C1 segment of cervical spinal cord (tissue), 14 donors: ENCODE data around the gene AATF.
A peak's percentile ranks its signal among the peaks of the same experiment; 100 is the strongest.

Experiments used
- DNase-seq, 14 donors: peaks; one replicate each; lab custom pipeline; 2025; lab: John Stamatoyannopoulos, UW

The AATF gene

DNA sequence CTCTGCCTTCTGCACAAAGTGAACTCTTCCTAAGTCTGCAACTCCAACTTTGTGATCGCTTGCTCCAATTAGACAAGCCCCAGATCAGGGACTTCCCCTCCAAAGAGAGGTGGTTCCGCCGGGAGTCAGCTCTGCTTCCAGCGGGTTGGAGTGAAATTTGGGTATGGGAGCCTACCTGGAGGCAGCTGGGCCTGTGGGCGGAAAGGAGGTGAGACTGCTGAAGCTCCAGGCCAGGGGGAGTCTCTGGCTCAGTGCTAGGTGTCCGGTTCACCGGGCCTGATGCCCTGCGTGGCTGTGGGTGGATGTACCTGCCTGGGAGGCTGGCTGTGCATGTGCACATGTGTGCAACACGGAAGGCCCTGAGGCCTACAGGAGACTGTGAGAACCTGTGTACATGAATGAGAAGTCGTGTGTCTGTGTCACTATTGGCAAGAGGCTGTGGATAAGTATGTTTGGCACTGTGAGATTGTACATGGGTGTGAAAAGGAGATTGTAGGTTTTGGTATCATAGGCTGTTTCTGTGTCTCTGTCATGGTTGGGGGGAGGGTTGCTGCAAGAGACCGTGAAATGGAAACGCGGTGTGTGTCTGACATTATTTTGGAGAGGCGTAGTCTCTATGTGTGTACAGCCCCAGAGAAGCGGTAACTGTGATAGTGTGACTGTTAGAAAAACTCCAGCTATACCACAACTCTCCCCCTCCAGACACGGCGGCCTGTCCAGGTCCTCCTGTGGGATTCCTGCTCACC is 7.3 kb upstream of the AATF start:
- DNase-seq: no peak

DNA sequence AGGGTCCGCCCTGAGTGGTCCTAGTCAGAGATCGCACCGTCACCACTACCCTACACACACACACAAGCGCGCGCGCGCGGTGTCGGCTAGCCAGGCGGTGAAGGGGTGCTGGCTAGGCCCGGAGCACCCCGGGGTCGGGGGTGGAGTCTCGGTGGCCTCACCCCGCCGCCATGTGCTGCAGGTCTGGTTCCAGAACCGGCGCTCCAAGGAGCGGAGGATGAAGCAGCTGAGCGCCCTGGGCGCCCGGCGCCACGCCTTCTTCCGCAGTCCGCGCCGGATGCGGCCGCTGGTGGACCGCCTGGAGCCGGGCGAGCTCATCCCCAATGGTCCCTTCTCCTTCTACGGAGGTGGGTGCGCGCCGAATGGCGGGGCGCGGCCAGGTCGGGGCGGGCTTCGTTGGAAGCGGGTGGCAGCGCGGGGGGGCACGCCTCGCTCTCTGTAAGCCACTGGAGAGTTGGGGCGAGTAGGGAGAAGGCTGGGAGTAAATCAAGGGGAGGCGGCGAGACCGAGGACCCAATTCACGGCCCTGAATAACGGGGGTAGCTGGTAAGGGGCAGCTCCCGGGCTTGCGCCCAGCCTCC is 6.6 kb upstream of the AATF start:
- DNase-seq: no peak

DNA sequence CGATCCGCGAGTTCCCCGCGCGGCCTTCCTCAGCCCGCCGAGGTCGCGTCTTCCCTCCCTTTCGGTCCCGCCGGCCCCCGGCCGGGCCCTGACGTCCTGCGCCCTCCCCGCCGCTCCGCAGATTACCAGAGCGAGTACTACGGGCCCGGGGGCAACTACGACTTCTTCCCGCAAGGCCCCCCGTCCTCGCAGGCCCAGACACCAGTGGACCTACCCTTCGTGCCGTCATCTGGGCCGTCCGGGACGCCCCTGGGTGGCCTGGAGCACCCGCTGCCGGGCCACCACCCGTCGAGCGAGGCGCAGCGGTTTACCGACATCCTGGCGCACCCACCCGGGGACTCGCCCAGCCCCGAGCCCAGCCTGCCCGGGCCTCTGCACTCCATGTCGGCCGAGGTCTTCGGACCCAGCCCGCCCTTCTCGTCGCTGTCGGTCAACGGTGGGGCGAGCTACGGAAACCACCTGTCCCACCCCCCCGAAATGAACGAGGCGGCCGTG is 6.1 kb upstream of the AATF start:
- DNase-seq: no peak

DNA sequence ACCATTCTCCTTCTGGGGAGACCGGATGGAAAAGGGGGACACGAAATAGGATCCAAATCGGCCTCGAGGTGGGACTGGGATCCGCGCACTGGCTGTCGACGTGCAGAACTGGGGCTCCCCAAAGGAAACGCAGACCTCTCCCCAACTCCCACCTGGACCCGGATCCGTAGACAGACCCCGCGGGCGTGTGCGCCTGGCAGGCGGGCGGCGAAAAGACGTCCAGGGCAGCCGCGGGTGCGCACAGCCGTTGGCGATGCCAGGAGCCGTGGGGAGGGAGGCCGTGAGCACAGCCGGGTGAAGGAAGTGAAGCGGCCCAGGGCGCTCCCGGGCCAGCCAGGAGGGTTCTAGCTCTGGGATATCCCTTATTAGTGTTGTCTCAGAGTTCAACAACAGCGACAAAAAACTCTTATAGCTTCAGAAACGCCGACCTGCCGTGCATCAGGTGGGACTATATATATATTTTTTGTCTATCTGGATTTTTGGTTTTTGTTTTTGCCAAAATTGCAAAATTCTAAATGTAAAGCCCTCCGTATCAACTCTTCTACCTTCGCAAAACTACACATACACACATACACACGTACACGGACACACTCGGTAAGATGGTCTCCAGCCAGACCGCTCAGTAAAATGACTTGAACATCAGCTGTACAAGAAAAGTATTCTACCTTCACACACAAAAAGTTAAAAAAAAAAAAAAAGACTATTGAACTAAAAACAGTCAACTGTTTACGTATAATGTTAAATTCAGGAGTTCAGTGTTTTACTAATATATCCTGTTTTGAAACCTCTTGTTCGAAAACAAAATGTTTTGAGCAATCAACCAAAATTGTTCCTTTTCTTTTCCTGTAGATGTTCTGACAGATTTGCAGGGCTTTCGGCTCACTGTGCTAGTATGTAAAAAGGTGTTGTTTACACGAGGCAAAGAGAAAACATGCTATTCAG is 5.2 kb upstream of the AATF start:
- no peak for DNase-seq

DNA sequence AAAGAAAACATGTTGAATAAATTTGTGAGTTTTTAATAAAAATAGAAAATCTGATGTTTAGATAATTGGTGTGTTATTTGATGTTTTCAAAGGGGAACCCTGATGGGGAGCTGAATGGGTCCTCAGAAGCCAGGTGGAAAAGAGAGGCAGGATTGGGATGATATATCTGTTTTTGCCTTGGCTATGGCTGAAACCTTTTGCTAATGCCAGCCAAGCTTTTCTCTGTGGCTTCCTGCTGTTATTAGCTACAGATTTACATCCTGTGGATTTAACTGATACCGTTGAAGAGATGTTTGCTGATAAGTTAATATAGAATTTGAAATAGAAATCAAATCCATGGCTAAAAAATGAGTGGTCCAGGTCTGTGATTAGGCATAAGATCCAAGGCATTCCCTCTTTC is 4.2 kb upstream of the AATF start:
- no peak for DNase-seq

DNA sequence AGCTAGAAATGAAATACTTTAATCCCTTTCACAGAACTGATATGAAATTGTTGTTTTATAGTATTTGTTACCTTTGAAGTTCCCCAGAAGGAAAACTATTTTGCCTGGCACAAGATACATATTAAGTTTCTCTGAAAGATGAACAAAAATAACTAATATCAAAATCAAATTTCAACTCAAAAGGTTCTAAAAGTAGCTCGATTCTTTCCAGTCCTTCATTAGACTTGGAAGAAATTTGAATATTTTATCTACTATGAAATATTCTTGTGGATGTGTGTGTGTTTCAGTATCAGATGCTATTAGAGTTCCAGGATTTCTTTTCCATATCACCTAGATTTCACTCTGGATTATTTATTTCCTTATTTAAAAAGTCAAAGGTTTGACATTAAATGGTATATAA is 3.6 kb upstream of the AATF start:
- DNase-seq: no peak

DNA sequence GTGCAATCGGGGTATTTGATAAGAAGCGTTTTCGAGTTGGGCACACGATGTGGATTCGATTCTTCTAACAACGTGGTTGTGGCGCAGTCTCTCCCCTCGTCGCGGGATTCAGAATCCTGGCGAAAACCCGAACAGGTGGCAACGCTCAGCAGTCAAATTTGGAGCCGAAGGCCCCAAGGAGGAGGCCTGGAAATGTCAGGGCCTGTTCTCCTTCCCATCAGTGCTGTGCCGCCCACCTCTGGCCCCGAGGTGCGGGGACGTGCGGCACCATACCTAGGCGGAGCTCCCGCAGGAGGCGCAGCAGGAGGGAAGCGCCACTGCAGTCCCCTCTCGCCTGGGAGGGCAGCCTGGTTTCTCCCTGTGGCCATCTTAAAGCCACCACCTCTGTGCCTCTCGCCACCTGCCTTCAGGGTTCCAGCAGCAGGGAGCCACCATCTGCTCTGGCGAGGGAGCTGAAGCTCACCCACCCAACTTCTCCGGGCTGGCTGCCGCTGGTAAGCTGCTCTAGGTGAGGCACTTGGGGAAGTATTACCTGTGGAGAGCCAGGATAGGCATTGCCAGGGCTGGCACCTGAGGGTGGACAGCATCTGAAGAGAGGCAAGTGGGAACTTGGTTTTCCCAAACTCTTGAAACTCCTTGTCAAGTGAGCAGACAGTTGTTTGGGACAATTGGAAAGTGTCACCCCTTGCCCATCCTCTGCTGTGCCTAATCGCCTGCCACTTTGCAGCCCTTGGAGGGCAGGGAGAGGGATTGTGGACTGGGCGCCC is 2.6 kb upstream of the AATF start:
- DNase-seq: no peak

DNA sequence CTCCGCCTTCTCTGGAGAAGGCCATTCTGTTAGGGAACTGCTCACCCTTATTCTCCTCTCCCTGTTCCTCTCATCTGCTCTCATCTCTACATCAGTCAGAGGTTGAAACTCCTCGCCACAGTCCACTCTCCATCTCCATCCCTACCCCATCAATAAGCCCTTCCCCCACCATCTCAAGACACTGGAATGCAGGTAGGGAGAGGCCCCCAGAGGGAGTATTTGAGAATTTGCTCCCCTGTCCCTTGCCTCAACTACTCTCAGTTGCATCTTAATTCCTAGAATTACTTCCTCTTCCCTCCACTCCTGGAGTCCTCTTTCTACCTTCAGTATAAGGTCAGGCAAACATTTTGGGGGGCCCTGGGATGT is 2.0 kb upstream of the AATF start:
- no peak for DNase-seq

DNA sequence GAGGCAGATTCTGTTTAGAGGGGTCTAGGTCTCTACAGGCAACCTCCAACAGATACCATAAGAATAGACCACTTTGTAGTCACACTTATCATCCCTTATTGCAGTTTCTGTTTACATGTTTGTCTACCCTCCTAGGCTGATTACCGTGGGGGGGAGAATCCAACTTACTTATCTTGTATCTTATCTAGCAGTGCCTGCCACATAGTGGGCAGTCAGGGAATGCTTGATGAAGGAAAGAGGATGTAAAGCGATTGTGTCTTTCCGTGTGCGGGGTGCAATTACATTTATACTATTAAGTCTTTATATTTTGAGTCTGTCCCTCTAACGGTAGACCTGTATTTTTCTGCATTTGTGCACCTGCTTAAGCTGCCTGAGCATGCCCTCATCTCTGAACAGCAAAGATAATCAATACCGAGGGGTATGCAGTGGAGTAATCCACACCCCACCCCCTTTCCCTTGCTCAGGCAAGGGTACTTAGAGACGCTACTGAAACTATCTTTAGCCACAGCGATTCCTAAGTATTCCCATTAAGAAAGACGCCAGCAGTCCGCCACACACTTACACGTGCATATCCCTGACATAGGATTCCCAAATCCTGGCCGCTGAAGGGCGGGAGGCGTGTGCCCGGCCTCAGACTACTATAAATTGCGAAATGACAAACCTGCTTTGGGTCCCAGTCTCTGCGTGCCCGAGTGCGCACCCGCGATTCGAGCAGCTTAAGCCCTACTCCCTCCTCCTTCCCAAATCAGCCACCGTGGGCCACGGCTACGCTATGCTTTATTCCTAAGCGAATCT is 635 bp upstream of the AATF start:
- DNase-seq: no peak

DNA sequence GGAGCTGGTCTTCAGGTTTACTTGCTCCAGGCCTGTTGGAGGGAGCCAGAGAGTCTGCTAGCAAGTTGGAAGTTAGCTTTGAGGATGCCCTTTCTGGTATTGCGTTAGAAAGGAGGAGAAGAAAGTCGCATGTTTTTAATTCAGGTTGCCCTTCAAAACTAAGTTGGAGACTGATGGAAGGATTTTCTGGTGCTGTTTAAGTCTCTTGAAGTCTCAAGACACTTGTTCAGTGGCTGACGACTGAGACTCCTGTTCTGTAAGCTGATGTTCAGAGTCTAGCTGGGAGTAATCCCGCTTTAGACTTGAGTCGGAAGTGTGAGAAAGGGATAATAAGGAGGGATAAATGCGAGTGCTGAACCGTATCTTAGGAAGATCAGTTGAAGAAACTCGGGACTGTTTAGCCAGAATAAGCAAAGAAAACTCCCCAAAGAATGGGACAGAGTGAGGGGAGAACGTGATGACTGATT is 740 bp downstream of the AATF start:
- DNase-seq: no peak

DNA sequence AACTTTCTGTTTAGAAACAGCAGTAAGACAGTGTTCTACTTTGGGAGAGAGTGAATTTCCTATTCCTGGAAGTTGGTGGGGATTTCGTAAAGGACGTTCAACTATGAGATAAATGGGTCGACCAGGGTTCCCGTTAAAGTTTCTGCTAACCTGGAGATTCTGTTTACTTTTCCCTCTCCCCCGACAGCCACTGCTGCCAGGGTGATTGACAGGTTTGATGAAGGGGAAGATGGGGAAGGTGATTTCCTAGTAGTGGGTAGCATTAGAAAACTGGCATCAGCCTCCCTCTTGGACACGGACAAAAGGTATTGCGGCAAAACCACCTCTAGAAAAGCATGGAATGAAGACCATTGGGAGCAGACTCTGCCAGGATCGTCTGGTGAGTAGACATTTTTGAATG is 1.3 kb downstream of the AATF start:
- DNase-seq: no peak

DNA sequence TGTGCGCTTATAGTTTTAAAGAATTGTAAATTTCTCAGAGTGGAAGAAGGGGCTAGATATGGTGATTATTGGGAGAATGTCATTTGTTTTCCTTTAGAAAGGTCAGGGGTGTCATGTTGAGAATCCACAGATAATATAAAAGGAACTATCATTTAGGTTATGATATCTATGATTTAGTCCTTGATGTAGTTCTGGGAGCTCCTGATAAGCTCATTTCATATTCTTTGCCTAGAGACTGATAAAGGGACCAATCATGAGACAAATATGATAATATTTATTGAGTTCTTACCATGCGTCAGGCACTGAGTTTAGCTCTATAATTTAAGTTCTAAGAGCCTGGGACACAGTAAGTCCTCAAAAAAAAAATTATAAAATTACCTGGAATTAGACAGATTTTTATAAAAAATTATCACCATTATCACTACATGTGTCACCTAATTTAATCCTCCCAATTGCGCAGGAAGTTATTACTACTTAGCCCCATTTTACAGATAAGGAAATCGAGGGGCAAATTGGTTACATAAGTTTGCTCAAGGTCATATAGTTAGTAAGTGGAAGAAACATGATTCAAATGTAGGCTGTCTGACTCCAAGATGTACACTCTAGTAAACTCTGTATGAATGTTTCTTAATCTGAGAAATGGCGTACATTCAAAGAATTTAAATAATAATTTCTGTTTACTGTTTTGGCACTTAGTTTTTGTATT is 2.5 kb downstream of the AATF start:
- no peak for DNase-seq

DNA sequence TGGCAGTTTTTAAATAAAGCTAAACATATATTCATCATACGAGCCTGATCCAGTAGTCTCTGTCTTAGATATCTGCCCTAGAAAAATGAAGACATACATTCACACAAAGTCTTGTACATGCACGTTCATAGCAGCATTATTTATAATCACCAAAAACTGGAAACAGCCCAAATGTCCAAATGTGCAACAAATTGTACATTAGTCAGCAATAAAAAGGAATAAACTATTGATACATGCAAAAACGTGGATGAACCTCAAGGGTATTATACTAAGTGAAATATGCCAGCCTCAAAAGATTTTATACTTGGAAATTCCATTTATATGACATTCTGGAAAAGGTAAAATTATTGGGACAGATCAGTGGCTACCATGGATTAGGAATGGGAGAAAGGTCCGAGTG is 22.8 kb downstream of the AATF start:
- no peak for DNase-seq

DNA sequence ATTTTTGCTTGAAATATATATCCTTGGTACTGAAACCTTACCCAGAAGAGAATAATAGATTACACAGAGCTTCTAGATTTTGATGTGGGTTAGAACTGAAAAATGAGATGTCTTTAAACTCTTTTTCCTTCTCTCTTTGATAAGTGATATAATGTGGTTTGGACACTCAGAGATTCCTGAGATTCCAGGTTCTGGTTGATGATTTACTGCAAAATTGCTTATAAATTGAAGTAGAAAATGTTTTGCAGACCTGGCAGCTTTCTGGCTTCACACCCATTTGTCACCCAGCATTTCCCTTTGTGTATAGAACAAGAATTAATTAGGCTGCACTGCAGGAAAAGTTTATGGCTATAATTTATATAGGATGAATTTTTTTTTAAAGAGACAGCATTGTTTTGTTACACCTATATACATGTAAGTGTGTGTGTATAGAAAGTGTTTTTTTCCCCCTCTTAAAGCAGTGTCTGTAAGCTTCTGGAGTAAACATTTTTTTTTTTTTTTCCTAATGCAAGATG is 23.5 kb downstream of the AATF start:
- no peak for DNase-seq

DNA sequence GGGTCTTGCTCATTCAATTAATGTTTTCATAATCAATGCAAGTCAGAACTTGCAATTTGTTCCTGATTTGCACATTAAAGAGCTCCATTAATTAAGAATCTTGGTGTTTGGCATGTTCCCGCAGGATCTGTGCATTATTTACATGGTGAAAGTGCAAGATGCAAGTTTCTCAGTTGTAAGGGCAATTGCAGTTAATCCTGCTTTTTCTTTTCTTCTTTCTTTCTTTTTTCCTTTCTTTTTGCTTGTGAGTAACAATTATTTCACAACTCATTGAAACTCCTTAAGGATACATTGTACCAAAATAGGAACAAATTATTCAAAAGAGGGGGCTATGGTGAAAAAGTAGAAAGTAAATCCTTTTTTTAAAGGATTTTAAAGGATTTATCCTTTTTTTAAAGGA is 24.2 kb downstream of the AATF start:
- DNase-seq: no peak

DNA sequence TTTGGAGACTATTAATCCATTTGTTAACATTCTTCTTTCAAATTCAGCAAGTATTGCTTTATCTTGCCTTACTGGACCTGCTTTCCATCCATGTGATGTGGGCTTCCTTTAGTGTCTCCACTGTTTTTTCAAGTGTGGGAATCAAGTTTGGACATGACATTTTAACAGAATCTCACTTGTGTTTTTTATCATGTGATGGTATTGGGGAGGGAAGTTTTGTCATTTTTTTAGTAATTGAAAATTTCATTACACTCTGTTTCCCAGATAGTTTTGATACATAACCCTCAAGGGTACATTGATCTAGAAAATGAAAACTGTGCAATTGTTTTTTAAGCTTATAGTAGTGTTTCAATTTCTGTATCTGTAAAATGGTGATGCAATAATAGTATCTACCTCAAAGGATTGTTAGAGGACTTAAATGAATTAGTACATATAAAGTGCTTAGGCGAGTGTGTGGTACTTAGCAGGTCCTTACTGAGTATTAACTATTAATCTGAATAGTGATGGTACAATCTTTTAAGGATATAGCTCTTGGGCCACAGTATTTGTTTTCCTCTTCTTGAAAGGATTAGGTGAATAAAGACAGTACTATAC is 27.3 kb downstream of the AATF start:
- DNase-seq: no peak

DNA sequence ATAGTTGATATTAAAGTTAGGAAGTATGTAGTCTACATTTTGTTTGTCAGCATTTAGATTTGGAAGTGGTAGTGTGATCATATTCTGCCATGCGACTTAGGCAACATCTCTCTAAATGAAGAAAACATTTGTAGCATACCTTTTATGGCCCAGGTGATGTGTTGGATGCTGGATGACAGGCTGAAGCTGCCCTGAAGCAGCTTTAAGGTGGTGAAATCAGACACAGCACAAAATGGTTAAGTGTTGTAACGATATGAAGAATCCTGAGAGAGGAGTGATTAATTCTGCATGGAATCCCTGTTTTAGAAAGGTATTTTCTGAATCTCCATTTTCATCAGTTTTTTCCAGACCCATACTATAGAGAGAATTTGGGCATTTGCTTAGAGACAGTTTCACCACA is 28.3 kb downstream of the AATF start:
- DNase-seq: no peak

DNA sequence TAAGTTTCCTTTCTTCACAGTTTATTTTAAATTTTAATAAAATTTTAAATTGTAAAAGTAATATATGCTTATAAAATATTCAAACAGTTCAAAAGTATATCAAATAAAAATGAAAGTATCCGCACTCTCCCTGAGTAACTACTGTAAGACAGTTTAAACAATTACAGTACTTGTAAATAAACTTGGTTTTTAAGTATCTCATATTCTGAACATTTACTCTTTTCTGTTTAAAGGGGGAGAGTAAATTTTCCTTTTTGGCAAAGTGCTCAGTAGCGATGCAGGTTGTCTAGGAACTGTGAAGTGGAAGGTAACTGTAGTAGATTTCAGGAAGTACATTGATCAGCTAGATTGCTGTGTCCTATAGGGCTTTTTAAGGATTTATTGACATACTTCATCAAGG is 28.8 kb downstream of the AATF start:
- DNase-seq: no peak

DNA sequence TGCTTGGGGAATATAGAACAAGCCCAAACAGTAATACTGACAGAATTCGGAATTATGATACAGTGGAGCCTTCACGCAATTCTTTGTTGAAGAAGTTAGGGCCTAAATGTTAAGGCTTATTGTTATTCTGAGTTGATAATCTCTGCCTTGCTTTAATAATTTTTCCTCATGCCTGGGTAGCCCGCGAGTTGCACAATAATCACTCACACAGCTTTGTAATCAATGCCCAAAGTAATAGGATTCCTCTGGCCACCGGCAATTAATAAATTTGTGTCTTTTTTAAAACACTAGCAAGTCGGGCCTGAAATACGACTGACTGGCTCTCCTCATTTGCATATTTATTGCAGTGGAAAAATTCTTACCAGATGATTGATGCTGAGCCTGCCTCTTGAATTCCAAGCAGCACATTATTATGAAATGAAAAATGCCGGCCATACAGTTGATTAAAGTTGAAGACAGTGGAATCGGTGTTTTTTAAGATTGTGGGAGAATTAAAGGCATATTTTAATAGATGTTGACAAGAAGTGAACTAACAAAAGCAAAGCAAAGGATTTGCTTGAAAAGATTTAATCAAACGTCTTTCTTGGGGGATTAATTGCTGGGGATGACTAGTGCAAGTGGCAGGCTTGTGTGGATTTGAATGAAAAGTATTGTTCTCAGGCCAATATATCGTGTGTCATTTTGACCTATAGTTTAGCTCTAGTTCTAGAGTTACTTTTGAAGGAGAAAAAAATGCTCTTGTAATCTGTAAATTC is 30.2 kb downstream of the AATF start:
- peak in 1 of 14 donors; percentile 10 for DNase-seq
